ENCODE measurements around the gene TMEM79.

The TMEM79 gene

GRCh38 chr1:156263288-156263655, 20.9 kb upstream of the TMEM79 start:
- no peak for DNase-seq

GRCh38 chr1:156266051-156266450, 18.1 kb upstream of the TMEM79 start:
- no peak for DNase-seq

- DNase-seq = no peak
Observed at GRCh38 chr1:156268336-156268735, 15.8 kb upstream of the TMEM79 start.

DNA sequence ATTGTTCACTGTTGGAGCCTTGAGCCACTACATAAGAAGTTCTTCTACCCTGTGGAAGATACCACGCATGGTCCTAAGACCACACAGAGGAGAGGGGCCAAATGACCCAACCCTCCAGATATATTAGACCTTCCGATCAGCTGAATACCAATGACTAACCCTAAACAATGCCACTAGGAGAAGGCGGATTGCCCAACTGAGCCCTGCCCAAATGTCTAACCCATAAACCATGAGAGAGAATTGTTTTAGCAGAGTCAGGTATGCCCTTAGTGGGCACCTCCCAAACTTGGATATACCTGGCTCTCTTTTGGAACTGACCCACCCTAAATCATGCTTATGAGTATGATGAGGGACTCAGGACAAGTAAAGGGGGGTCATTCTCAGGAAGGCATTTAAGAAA, 13.8 kb upstream of the TMEM79 start:
- DNase-seq = no peak

DNA sequence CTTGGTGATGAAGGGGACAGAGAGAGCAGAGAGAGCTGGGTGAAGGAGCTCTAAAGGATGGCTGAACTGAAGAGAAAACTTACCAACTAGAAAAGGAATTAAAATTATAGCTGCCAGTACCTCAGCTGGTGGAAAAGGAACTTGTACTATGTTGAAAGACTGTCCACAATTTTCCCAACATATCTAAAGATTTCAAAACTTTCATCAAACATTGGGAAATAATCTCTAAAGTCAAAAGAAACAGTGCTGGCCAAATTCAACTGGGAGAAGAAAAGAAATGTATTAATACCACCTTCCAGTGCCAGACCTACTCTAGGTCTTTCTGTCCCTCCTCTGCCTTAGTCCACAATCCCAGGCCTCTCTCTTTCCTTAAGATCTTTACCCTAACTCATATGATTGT, 7.6 kb upstream of the TMEM79 start:
- DNase-seq = no peak

GRCh38 chr1:156276966-156277381, 7.2 kb upstream of the TMEM79 start:
- DNase-seq = no peak

GRCh38 chr1:156279837-156280236, 4.3 kb upstream of the TMEM79 start:
- DNase-seq = no peak

DNA sequence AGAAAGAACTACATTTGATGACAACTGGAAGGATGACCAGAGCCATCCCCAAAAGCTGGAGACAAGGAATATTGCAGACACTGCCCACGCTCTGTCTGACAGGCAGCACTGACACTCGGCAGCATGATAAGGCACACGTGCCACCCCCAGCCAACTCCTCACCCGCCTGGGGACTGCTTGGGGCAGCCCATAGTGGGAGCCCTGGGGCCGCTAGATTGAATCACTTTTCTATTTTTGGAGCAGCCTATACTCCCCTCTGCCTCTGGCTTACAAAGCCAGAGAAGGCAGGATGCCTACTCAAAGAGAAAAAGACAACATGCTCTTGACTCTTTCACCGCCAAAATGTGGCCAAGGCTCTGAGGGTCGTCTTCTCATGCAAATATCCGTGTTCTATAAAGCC, 2.8 kb upstream of the TMEM79 start:
- DNase-seq = peak; percentile 78

DNA sequence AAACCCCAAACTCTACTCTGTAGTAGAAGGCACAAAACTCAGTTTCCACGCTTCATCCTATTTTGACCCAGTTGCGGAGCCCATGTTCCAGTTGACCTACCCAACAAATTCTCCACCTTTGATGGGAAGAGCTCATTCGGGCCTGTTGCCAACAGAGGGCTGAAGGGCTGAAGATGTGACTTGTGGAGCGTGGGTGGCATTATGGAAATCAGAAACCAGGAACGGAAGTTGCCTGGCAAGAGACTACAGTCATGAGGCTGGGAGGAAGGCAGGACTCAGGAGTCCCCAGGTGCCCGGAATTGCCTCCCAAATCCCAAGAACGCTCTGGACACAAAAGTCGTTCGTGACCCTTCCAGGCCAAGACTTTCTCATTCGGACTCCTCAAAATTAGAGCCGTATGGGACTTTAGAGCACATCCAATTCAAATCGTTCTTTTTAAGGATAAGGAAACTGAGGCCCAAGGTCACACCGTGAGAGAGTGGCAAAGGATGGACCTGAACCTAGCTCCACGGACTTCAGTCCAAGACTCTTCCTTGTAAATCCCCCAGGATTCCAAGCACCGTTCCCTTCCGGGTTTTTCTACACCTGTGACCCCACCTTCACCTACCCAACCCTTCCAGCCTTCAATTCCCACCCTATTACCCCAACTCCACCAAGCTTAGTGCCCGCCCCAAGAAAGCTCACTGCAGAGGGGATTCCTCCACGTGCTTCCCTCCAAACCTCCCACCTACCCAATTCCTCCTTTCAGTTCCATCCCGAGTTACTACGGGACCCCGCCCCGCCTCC, 2.2 kb upstream of the TMEM79 start:
- peak; percentile 63 for DNase-seq

GRCh38 chr1:156282479-156283222, 1.5 kb upstream of the TMEM79 start, which contains the start of gene SMG5:
Gene SMG5, minus strand, starts transcription at chr1:156282825. Its CDS starts 145 bp downstream, at chr1:156282680.
- DNase-seq = peak; percentile 94

GRCh38 chr1:156283521-156283920, 604 bp upstream of the TMEM79 start:
- no peak for DNase-seq

- DNase-seq = no peak
Observed at GRCh38 chr1:156284757-156285156, 632 bp downstream of the TMEM79 start.

DNA sequence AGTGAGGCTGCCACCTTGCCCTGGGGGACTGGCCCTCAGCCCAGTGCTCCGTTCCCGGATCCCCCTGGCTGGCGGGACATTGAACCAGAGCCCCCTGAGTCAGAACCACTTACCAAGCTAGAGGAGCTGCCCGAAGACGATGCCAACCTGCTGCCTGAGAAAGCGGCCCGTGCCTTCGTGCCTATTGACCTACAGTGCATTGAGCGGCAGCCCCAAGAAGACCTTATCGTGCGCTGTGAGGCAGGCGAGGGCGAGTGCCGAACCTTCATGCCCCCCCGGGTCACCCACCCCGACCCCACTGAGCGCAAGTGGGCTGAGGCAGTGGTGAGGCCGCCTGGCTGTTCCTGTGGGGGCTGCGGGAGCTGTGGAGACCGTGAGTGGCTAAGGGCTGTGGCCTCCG, 1.3 kb downstream of the TMEM79 start:
- DNase-seq = no peak

DNA sequence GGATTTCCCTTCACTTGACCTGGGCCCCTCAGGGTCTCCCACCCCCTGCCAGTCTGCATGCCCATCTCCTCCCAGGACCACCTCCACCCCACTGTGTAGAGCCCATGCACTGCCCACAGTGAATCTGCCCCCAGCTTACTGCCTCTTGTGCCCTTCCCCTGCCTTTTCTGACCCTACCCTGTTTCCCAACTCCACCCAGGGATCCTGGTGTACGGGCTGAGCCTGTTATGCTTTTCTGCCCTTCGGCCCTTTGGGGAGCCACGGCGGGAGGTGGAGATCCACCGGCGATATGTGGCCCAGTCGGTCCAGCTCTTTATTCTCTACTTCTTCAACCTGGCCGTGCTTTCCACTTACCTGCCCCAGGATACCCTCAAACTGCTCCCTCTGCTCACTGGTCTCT, 1.9 kb downstream of the TMEM79 start:
- no peak for DNase-seq

GRCh38 chr1:156289857-156290256, 5.7 kb downstream of the TMEM79 start:
- no peak for DNase-seq

DNA sequence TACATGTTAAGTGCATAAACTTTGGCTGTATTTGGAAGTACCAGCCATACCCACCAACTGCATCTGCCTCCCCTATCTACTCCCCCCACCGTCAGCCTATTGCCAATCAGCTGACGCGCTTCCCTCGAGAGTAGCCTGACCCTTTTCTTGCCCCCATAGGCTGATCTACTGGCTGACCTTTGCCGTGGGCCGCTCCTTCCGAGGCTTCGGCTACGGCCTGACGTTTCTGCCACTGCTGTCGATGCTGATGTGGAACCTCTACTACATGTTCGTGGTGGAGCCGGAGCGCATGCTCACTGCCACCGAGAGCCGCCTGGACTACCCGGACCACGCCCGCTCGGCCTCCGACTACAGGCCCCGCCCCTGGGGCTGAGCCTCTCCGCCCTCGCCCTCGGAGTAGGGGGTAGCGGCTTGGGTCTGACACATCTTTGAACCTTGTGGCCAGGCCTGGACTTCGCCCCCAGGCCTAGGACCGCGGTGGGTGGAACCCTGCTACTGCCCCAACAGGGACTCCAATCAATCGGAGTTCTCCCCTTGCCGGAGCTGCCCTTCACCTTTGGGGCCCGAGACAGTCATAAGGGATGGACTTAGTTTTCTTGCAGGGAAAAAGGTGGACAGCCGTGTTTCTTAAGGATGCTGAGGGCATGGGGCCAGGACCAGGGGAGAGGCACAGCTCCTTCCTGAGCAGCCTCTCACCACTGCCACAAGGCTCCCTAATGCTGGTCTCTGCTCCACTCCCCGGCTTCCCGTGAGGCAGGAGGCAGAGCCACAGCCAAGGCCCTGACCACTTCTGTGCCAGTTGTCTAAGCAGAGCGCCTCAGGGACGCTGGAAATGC, 7.3 kb downstream of the TMEM79 start:
- DNase-seq = no peak

- no peak for DNase-seq
Observed at GRCh38 chr1:156293098-156293434, 8.9 kb downstream of the TMEM79 start.

DNA sequence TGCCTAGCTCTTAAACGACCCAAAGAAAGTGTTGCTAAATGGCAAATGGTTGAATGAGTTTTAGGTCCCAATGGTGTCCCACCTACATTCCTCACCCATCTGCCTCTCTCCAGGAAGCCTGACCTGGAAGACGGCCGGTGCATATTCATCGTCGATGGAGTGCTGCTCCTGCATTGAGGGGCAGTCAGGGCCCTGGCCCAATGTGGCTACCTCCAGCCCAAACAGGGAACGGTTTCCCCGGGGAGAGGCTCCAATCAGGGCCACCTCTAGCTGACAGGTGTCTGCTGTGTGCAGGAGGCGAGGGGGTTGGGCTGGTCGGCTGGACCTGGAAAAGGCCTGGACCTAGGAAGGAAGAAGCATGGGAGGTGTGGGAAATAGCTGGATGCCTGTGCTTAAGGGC, 9.8 kb downstream of the TMEM79 start:
- DNase-seq = no peak

DNA sequence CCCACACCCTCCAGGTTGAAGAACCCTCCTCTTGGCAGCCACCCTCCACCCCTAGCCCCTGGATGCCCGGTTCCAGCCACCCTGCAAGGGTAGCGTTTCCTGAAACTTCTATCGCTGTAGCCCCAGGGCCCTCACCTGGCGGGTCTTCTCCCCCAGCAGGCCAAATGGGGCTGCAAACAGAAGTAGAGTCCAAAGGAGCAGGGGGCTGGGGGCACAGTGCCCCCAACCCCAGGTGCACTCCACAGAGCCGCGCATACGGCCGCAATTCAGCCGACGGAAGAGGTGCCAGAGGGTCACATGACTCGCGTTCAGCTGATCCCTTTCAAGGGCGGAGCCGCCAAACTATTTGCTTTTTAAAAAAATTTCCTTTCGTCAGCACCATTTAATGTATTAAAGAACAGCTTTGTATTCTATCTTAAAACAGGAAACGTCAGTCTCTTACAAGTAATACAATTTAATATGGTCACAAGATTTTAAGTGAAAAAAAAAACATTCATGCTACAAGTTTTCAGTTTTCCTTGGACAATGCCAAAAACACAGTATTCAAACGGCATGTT, 11.3 kb downstream of the TMEM79 start, which contains the start of gene GLMP:
Gene GLMP (minus strand): TSS at position 289 of the 557 bp plus-strand sequence. CDS start 34 bp downstream, at position 255.
- DNase-seq = peak; percentile 75

DNA sequence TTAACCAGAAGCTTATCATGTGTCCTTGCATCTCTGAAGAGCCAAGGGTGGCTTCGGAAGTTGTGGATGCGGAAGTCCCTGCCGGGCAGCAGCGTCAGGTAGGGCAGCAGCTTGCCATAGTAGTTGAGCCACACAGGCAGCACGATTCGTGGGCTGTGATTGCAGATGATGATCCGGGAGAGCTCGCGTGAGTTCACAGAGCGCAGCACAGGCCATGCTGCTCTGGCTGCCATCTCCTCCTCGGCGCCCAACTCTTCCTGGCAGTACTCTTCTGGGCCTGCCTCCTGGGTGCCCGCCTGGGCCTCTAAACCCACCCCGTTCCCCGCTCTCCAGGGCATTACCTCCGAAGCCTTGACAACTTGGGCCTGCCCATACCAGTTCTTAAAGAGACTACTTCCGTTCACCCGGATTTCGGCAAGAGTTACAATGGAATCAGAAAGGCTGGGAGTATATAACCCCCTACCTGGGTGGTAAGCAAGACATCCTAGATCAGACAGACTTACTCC, 14.8 kb downstream of the TMEM79 start, which contains the start of gene VHLL:
Gene VHLL (minus strand): TSS at position 456 of the 506 bp plus-strand sequence. CDS start 118 bp downstream, at position 338.
- DNase-seq = no peak

DNA sequence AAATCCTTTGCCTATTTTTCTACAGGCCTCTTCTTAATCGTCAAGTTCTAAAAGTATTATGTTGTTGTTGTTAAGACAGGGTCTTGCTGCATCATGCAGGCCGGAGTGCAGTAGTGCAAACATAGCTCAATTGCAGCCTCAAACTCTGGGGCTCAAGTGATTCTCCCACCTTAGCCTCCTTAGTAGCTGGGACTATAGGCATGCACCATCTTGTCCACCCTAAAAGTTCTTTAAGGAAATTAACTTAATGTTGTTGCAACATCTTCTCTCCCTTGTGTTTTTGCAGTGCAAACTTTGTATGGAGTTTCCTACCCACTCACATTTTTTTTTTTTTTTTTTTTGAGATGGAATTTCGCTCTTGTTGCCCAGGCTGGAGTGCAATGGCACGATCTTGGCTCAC, 19.1 kb downstream of the TMEM79 start:
- no peak for DNase-seq

DNA sequence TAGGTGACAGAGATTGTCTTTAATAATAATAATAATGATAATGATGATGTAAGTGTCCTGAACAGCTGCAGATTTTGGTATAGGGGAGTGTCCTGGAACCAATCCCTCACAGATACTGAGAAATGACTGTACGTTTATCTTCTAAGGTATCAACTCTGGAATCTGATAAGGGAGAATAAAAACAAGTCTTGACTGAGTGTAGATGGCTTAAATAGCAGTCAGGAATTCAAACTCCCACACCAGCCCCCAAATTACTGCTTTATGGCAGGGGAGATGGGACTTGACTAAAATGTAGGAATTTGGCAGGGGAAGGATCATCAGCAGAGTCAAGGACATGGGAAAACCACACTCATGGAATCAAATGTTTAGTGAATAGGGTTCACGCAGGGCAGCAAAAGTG, 21.1 kb downstream of the TMEM79 start:
- DNase-seq = no peak

- no peak for DNase-seq
Observed at GRCh38 chr1:156308078-156308477, 24.0 kb downstream of the TMEM79 start.

All from activated CD8-positive, alpha-beta memory T cell treated with anti-CD3 and anti-CD28 coated beads, Interleukin-2, amount 50 U/mL, for 48 hours (primary cell).